ENCODE results near the gene MBOAT2.

DNA sequence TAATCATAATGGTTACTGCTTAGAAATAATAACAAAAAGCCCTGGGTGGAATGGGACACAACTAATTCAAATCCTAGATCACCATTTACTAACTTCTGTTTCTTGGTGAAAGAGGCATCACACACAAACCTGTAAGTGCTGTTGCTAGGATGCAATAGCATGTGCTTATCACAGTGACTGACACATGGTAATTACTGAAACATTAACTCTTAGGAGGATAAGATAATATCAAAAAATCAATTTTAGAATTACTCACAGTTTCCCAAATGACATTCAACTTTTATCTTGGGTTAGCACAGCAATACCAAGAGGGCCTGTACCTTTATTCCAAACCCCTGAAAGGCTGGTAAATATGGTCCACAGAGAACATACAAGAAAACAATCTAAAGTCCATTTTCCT lies 69.1 kb downstream of the MBOAT2 start:
- no peak for TF ChIP-seq POLR2A (IDR thresholded peaks at IDR 0.05)
- no peak for TF ChIP-seq CTCF (IDR thresholded peaks at IDR 0.05)
